ENCODE results near the gene ALPL.

DNA sequence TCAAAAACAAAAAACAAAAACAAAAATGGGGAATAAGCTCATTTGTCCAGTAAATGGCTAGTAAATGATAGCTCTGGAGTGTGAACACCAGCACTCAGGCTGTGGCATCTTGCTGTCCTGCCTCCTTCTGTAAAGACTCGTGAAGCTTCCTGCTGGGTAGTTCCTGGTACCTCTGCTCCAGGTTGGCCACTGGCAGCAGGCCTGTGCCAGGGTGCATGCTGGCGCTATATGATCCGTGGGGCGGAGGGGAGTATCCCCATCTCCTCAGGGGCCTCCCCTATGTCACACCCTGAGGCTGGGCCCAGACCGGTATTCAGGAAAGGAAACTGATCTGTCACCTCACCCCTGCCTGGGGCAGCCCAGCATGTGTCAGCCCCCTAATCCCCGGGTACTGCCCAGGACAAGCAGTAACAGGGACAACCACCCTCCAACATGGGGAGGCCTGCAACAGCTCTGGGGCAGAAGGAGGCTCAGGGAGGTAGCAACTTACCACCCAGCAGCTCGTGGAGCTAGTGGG lies 14.1 kb downstream of the ALPL start:
- TF ChIP-seq, protein P1, sequence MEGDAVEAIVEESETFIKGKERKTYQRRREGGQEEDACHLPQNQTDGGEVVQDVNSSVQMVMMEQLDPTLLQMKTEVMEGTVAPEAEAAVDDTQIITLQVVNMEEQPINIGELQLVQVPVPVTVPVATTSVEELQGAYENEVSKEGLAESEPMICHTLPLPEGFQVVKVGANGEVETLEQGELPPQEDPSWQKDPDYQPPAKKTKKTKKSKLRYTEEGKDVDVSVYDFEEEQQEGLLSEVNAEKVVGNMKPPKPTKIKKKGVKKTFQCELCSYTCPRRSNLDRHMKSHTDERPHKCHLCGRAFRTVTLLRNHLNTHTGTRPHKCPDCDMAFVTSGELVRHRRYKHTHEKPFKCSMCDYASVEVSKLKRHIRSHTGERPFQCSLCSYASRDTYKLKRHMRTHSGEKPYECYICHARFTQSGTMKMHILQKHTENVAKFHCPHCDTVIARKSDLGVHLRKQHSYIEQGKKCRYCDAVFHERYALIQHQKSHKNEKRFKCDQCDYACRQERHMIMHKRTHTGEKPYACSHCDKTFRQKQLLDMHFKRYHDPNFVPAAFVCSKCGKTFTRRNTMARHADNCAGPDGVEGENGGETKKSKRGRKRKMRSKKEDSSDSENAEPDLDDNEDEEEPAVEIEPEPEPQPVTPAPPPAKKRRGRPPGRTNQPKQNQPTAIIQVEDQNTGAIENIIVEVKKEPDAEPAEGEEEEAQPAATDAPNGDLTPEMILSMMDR (IDR thresholded peaks at IDR 0.05; ENCODE audit: low read depth, low read length), result no peak
- no peak for TF ChIP-seq EZH2phosphoT487 (IDR thresholded peaks at IDR 0.05; ENCODE audit: low read depth)

Measured in OCI-LY3 (cell line).